Islet of Langerhans (tissue), 1 donor: ENCODE data around the gene ZNF341.
A peak's percentile ranks its signal among the peaks of the same experiment; 100 is the strongest.

ENCODE experiments used
- FAIRE-seq: peaks from one replicate; lab custom pipeline; 2011; peaks lifted over from hg19 to GRCh38; lab: Jason Lieb, UNC

ZNF341 gene

GRCh38 chr20:33702861-33703260, 28.9 kb upstream of the ZNF341 start:
- FAIRE-seq = no peak

DNA sequence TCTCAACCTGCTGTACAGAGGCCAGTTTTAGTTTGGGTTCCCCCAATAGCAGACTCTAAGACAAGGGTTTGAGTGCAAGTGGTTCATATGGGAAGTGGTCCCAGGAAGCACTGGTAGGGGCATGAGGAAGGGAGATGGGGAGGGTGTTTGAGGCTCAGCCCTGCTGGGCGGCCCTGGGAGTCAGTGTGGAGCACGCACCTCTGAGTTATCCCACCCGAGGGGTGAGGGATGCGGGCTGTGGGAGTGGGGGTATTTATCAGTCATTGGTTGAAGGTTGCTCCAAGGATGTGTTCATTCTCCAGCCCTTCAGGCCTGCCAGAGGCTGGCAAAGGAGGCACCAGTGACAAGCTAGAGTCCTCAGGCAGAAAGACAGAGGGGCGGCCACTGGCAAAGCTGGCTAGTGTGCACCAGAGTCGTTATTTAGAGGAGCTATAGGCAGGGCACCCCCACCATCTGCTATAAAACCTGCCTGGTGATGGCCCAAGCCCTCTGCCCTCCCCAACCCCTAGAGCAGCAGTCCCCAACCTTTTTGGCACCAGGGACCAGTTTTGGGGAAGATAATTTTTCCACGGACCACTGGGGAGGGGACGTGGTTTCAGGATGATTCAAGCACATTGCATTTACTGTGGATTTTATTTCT, 28.2 kb upstream of the ZNF341 start:
- no peak for FAIRE-seq

DNA sequence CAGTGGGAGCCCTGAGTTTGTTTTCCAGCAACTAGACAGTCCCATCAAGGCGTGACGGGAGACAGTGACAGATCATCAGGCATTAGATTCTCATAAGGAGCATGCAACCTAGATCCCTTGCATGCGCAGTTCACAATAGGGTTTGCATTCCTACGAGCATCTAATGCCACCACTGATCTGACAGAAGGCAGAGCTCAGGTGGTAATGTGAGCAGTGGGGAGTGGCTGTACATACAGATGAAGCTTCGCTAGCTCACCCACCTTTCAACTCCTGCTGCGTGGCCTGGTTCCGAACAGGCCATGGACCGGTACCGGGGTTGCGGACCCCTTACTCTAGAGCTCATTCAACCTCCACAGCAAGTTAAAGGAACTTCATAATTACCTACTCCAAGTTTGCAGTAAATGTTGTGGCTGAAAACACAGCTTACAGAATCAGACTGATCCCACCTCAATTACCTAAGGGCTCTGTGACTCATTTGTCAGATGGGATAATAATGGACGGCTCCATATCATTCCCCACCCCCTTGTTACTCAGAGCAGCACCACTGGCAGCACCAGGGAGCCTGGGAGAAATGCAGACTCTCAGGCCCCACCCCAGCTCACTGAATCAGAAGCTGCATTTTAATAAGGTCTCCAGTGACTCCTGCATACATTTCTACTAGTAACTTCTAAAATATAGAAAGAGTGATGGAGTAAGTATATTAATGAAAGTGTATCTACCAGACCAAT, 27.4 kb upstream of the ZNF341 start:
- no peak for FAIRE-seq

DNA sequence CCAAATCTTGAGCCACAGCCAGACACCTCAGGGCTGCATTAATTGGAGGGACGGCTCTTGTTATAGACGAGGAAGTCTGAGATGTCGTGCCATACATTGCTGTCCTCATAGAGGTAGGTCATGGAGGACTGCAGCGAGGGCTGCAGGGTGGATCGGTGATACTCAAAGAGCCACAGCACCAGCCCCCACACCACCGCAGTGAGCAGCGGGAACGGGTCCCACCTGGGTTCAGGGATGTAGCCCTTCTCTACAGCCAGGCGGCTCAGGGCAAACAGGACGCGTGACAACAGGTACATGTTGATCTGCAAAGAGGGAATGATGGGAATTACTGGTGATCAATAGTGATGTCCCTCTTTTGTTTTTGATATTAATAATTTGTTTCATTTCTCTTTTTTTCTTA, 24.1 kb upstream of the ZNF341 start:
- FAIRE-seq = no peak

- no peak for FAIRE-seq
Measured at GRCh38 chr20:33709398-33709797, 22.4 kb upstream of the ZNF341 start.

GRCh38 chr20:33709905-33710541, 21.8 kb upstream of the ZNF341 start:
- FAIRE-seq = no peak

DNA sequence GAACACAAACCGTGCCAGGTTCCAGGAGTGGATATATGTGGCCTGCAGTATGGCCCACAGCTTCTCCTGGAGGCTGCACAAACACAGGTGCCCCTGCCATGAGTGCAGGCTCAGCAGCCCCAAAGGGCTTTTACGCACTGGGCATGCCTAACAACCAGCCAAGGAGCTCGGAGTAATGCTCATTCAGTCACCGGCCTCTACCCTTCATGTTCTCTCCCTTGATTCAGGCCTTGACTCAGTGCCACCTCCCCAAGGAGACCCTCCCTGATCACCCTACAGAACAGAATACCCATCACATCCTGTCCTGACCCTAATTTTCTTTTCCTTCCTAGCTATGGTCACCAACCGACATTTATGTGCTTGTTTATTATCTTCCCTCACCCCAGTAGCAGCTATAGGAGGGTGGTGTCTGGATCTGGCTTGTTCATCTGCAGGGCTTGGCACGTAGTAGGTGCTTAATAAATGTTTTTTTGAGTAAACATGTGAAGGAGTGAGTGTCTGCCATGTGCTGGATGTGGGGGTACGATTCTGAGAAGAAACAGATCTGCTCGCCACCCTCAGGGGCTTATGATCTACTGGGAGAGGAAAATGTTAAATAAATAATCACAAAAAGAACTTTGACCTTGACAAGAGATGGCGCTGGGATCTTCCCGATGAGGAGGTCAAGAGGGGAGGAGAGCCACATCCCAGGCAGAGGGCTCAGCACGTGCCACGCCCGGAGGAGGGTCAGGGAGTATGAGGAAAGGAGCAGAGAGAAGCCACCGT, 20.9 kb upstream of the ZNF341 start:
- no peak for FAIRE-seq

- FAIRE-seq = no peak
Measured at GRCh38 chr20:33711446-33711738, 20.4 kb upstream of the ZNF341 start.

- FAIRE-seq = no peak
Measured at GRCh38 chr20:33713865-33714367, 17.9 kb upstream of the ZNF341 start.

DNA sequence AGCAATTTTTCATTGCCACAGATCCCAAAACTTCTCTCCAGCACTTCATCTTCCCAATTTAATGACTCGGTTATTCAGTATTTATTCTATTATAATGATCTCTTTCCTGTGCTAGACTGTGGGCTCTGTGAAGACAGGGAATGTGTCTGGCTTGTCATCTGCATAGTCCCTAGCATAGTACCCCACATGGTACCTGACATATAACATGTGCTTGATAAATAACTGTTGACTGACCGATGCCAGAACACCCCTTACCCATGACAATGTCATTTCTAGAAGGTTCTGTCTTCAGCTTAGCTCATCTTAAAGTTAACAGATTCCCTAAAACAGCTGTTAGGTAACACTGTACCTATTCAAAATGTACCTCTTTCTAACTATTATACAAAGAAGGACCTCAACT, 15.3 kb upstream of the ZNF341 start:
- FAIRE-seq = no peak

DNA sequence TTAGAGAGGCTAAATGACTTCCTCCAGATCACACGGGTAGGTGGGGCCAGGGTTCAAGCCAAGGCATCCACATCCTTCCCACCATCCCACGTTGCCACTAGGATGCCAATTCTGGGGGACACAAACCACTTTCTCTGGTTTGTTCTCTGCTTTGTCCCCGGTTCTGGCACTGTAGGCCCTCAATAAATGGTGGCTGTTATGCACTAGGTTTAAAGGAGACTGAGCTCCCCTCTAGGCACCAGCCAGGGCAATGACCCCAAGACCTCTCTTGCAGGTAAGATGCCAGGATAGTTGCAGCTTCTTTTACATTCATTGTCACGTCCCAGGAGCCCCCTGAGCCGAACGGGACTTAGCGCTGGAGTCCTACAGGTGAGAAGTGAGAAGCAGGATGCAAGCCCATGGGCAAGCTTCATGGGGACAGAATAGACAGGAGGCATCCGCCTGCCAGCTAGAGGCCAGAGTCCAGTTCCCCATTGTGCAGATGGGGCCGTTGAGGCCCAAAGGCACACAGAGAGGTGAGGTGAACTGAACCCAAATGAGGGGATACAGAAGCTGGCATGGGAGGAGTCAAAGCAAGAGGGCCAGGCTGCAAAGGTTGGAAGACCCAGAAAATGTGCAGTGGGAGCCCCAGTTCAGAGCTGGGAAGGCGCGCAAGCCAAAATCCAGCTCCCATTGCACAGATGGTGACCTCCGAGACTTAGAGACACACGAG, 12.4 kb upstream of the ZNF341 start:
- no peak for FAIRE-seq

DNA sequence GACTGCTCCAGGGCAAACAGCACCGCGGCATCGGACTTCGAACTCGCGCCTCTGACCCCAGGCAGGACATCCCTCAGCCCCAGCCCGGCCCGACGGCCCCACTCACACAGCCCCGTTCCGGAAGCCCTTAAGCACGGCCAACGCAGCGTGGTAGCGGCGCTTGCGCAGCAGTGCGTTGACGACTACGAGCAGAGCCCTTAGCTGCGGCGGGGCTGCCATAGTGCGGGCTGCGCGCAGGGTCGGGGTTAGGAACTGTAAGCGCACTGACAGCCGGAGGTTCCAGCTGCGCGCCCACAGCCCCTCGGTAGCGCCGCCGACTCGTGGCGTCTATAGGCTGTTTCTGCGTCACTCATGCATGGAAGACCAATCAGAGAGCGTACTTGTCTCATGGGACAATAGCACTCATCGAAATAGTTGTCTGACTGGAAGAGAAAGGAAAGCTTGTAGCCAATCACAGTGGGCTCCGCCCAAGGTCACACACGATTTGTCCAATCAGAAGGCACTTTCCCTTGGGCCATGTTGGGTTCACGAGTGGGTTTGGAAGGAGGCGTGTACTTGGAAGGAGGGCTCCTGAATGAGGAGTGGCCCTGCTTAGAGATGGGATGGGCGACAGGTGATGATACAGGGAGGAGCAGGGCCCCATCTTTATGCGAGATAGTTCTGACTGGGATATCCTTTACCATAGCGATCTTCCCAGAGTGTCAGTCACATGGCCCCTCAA, 11.6 kb upstream of the ZNF341 start, which contains the start of gene PXMP4:
PXMP4 (minus strand) TSS at position 322 of the 721 bp plus-strand sequence; CDS start at position 219, 103 bp downstream.
- FAIRE-seq = peak; percentile 99

- FAIRE-seq = no peak
Measured at GRCh38 chr20:33721391-33722140, 10.2 kb upstream of the ZNF341 start.

GRCh38 chr20:33724439-33725094, 7.2 kb upstream of the ZNF341 start:
- no peak for FAIRE-seq

GRCh38 chr20:33725607-33726264, 6.1 kb upstream of the ZNF341 start:
- no peak for FAIRE-seq

- no peak for FAIRE-seq
Measured at GRCh38 chr20:33727115-33727479, 4.7 kb upstream of the ZNF341 start.

GRCh38 chr20:33727806-33728205, 4.0 kb upstream of the ZNF341 start:
- FAIRE-seq = no peak

GRCh38 chr20:33728463-33728862, 3.3 kb upstream of the ZNF341 start:
- no peak for FAIRE-seq

DNA sequence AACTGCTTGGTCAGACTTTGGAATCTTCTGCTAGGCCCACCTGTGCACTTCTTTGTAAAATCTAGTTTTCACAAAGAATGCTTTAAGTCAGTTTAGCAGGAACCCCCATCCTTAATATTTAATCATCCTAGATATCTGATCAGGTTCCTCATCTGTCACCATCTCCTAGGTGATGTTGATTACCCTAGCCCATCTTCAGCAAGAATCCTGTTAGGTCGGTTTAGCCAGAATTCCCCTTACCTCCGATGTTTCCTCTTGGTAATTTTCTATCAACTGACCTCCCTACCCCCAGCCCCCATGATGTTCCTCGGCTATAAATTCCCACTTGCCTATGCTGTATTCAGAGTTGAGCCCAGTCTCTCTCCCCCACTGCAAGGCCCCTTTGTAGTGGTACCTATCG, 2.7 kb upstream of the ZNF341 start:
- no peak for FAIRE-seq
